SK-N-SH (cell line): Measurements from ENCODE around the gene MVB12B.

Experiments used
- EP300 ChIP-seq, 2 experiments: IDR thresholded peaks; 2 replicates each; pipeline versions ENCODE4 v1.4.0 to v1.6.1; 2012; ENCODE audit warnings: borderline replicate concordance in 1 of 2, low read depth in 1 of 2, low read length in 1 of 2
- MAX ChIP-seq: IDR thresholded peaks from 2 replicates; pipeline ENCODE4 v1.4.0; 2012; ENCODE audit warnings: low read depth
- TF ChIP-seq, protein P1 (sequence below): fragments of 200-600 bp; sonication (generic); IDR thresholded peaks from 2 replicates; pipeline ENCODE4 v1.6.1; 2017; ENCODE audit warnings: antibody characterized with exemption, mild to moderate bottlenecking, moderate library complexity

- TF ChIP-seq EP300 (IDR thresholded peaks at IDR 0.05; ENCODE audit: borderline replicate concordance in 1 of 2, low read depth in 1 of 2, low read length in 1 of 2) (no peak), MAX (no peak)
- TF ChIP-seq, protein P1, sequence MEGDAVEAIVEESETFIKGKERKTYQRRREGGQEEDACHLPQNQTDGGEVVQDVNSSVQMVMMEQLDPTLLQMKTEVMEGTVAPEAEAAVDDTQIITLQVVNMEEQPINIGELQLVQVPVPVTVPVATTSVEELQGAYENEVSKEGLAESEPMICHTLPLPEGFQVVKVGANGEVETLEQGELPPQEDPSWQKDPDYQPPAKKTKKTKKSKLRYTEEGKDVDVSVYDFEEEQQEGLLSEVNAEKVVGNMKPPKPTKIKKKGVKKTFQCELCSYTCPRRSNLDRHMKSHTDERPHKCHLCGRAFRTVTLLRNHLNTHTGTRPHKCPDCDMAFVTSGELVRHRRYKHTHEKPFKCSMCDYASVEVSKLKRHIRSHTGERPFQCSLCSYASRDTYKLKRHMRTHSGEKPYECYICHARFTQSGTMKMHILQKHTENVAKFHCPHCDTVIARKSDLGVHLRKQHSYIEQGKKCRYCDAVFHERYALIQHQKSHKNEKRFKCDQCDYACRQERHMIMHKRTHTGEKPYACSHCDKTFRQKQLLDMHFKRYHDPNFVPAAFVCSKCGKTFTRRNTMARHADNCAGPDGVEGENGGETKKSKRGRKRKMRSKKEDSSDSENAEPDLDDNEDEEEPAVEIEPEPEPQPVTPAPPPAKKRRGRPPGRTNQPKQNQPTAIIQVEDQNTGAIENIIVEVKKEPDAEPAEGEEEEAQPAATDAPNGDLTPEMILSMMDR = no peak
Measured at GRCh38 chr9:126499911-126500599, 173.4 kb downstream of the MVB12B start.
